WTC11 (cell line): ENCODE measurements around the gene MT1B.

Experiments used
- CREB1 ChIP-seq: sonication (generic); formaldehyde crosslinking; IDR thresholded peaks from 2 replicates; pipeline ENCODE4 v1.8.0; 2023; ENCODE audit warnings: mild to moderate bottlenecking, missing genetic modification reagents
- ELF4 ChIP-seq: sonication (generic); formaldehyde crosslinking; IDR thresholded peaks from 2 replicates; pipeline ENCODE4 v1.8.1; 2022; ENCODE audit warnings: low read depth, mild to moderate bottlenecking, moderate library complexity, missing genetic modification reagents
- JAZF1 ChIP-seq: fragments of 250-450 bp; sonication (Bioruptor Pico); IDR thresholded peaks from 2 replicates; pipeline ENCODE4 v1.9.0; 2021; ENCODE audit warnings: moderate library complexity, mild to moderate bottlenecking, inconsistent platforms
- JUN ChIP-seq: sonication (generic); formaldehyde crosslinking; IDR thresholded peaks from 2 replicates; pipeline ENCODE4 v1.8.0; 2023; ENCODE audit warnings: mild to moderate bottlenecking, missing genetic modification reagents
- MYBL2 ChIP-seq: sonication (generic); formaldehyde crosslinking; IDR thresholded peaks from 2 replicates; pipeline ENCODE4 v1.8.1; 2023; ENCODE audit warnings: mild to moderate bottlenecking, moderate library complexity, missing genetic modification reagents
- NFYB ChIP-seq: sonication (generic); formaldehyde crosslinking; conservative IDR thresholded peaks from 2 replicates; pipeline ENCODE4 v1.8.0; 2022; ENCODE audit warnings: low read depth, missing genetic modification reagents
- SMAD3 ChIP-seq: sonication (generic); formaldehyde crosslinking; IDR thresholded peaks from 2 replicates; pipeline ENCODE4 v1.8.0; 2022; ENCODE audit warnings: missing genetic modification reagents, mild to moderate bottlenecking, borderline replicate concordance
- TCF7 ChIP-seq: sonication (generic); formaldehyde crosslinking; IDR thresholded peaks from 2 replicates; pipeline ENCODE4 v1.8.0; 2022; ENCODE audit warnings: mild to moderate bottlenecking, low read depth, missing genetic modification reagents, moderate library complexity
- TF ChIP-seq, protein P1 (sequence below): fragments of 200-600 bp; IDR thresholded peaks from 2 replicates; pipeline ENCODE4 v1.8.0; 2022; ENCODE audit warnings: antibody characterized with exemption
- TF ChIP-seq, protein P2 (sequence below): sonication (generic); formaldehyde crosslinking; IDR thresholded peaks from 2 replicates; pipeline ENCODE4 v1.8.1; 2023; ENCODE audit warnings: mild to moderate bottlenecking, missing genetic modification reagents, moderate library complexity
- TF ChIP-seq, protein P3 (sequence below): sonication (generic); formaldehyde crosslinking; IDR thresholded peaks from 2 replicates; pipeline ENCODE4 v1.8.0; 2022; ENCODE audit warnings: mild to moderate bottlenecking, missing genetic modification reagents
- TF ChIP-seq, protein P4 (sequence below): sonication (generic); formaldehyde crosslinking; IDR thresholded peaks from 2 replicates; pipeline ENCODE4 v1.8.0; 2023; ENCODE audit warnings: mild to moderate bottlenecking, missing genetic modification reagents

DNA sequence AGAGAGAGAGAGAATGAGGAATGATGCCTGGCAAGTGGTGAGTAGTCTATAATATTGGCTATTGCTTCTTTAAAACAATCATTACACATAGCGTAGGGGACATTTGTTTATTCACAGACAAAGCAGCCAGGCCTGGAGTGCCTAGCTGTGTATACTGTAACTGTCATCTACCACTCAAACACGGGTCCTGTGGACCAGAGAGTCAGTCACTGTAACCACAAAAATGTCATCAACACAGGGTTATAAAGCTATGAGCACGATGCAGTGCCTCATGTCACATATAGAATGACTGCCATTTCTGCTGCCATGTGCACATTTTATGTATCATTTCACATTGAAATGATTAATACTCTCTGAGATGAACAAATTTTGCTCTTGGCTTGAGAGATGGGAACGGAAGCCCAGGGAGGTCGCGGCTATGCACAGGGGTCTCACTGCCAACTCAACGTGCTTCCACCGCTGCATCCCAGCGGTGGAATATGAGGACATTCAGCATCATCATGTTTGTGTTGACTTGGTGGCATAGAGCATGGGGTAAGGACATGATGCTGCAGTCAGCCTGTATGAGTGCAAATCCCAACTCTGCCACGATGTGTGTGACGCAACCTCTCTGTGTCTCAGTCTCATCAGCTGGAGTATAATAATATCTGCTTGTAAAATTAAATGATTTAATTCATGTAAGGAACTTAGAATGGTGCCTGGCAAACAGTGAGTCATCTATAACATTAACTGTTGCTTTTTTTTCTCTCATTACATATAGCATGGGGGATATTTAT is 21.3 kb downstream of the MT1B start:
- TF ChIP-seq, protein P1, sequence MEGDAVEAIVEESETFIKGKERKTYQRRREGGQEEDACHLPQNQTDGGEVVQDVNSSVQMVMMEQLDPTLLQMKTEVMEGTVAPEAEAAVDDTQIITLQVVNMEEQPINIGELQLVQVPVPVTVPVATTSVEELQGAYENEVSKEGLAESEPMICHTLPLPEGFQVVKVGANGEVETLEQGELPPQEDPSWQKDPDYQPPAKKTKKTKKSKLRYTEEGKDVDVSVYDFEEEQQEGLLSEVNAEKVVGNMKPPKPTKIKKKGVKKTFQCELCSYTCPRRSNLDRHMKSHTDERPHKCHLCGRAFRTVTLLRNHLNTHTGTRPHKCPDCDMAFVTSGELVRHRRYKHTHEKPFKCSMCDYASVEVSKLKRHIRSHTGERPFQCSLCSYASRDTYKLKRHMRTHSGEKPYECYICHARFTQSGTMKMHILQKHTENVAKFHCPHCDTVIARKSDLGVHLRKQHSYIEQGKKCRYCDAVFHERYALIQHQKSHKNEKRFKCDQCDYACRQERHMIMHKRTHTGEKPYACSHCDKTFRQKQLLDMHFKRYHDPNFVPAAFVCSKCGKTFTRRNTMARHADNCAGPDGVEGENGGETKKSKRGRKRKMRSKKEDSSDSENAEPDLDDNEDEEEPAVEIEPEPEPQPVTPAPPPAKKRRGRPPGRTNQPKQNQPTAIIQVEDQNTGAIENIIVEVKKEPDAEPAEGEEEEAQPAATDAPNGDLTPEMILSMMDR, result no peak
- TF ChIP-seq, protein P2, sequence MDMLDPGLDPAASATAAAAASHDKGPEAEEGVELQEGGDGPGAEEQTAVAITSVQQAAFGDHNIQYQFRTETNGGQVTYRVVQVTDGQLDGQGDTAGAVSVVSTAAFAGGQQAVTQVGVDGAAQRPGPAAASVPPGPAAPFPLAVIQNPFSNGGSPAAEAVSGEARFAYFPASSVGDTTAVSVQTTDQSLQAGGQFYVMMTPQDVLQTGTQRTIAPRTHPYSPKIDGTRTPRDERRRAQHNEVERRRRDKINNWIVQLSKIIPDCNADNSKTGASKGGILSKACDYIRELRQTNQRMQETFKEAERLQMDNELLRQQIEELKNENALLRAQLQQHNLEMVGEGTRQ, result no peak
- TF ChIP-seq ELF4 (CRISPR knock-in tag), result no peak
- no peak for TF ChIP-seq CREB1 (CRISPR knock-in tag)
- TF ChIP-seq MYBL2 (CRISPR knock-in tag), result no peak
- TF ChIP-seq, protein P3, sequence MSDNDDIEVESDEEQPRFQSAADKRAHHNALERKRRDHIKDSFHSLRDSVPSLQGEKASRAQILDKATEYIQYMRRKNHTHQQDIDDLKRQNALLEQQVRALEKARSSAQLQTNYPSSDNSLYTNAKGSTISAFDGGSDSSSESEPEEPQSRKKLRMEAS (CRISPR knock-in tag), result no peak
- no peak for TF ChIP-seq JUN (CRISPR knock-in tag)
- no peak for TF ChIP-seq TCF7
- TF ChIP-seq SMAD3 (CRISPR knock-in tag), result no peak
- TF ChIP-seq NFYB (CRISPR knock-in tag), result no peak
- TF ChIP-seq JAZF1 (CRISPR knock-in tag), result no peak
- TF ChIP-seq, protein P4, sequence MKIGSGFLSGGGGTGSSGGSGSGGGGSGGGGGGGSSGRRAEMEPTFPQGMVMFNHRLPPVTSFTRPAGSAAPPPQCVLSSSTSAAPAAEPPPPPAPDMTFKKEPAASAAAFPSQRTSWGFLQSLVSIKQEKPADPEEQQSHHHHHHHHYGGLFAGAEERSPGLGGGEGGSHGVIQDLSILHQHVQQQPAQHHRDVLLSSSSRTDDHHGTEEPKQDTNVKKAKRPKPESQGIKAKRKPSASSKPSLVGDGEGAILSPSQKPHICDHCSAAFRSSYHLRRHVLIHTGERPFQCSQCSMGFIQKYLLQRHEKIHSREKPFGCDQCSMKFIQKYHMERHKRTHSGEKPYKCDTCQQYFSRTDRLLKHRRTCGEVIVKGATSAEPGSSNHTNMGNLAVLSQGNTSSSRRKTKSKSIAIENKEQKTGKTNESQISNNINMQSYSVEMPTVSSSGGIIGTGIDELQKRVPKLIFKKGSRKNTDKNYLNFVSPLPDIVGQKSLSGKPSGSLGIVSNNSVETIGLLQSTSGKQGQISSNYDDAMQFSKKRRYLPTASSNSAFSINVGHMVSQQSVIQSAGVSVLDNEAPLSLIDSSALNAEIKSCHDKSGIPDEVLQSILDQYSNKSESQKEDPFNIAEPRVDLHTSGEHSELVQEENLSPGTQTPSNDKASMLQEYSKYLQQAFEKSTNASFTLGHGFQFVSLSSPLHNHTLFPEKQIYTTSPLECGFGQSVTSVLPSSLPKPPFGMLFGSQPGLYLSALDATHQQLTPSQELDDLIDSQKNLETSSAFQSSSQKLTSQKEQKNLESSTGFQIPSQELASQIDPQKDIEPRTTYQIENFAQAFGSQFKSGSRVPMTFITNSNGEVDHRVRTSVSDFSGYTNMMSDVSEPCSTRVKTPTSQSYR (CRISPR knock-in tag), result no peak
